VCaP (cell line): ENCODE data around the gene SMOC2.
A peak's percentile ranks its signal among the peaks of the same experiment; 100 is the strongest.

Experiments used
- H3K27ac ChIP-seq: fragments of 450-650 bp; 2 replicates; pipeline ENCODE4 v1.5.1; 2017
- TF ChIP-seq, protein P1 (sequence below): fragments of 450-650 bp; conservative IDR thresholded peaks from 2 replicates; pipeline ENCODE4 v1.5.1; 2017; ENCODE audit warnings: mild to moderate bottlenecking, moderate library complexity

SMOC2 gene, protein sequence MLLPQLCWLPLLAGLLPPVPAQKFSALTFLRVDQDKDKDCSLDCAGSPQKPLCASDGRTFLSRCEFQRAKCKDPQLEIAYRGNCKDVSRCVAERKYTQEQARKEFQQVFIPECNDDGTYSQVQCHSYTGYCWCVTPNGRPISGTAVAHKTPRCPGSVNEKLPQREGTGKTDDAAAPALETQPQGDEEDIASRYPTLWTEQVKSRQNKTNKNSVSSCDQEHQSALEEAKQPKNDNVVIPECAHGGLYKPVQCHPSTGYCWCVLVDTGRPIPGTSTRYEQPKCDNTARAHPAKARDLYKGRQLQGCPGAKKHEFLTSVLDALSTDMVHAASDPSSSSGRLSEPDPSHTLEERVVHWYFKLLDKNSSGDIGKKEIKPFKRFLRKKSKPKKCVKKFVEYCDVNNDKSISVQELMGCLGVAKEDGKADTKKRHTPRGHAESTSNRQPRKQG

DNA sequence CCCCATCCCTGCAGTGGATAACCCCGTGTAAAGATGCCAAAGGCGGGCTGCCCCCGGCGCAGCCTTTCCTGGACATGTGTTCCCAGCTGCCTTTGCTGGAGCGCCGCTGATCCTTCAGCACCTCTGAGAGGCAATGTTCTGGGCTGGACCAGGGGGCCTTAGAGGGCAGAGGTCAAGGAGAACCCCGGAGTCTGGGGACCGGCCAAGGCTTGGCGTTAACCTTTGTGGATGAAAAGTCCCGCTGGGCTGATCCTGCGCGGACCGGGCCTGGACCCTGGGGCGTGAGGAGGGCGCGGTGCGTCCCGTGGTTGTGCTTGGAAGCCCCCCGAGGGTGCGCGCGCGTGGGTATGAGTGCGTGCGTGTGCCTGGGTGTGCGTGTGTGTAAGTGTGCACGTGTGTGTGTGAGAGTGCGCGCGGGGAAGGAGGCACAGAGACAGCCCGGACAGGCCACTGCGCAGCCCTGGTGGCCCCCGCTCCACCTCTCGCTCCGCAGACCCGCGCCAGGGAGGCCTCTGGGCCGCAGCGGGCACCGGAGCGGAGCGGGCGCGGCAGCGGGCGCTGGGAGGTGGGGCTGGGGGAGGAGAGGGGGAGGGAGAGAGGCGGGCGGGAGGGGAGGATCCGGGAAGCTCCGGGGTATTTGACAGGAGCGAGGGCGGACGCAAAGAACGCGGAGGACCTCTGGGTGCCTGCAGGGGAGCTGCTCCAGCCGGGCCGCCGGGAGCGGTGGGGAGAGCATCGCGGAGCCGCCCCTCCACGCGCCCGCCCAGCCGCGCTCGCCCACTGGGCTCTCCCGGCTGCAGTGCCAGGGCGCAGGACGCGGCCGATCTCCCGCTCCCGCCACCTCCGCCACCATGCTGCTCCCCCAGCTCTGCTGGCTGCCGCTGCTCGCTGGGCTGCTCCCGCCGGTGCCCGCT is at the start of gene SMOC2:
SMOC2 (plus strand) TSS at position 665 of the 914 bp plus-strand sequence; CDS start at position 852, 187 bp downstream.
- TF ChIP-seq, protein P1, sequence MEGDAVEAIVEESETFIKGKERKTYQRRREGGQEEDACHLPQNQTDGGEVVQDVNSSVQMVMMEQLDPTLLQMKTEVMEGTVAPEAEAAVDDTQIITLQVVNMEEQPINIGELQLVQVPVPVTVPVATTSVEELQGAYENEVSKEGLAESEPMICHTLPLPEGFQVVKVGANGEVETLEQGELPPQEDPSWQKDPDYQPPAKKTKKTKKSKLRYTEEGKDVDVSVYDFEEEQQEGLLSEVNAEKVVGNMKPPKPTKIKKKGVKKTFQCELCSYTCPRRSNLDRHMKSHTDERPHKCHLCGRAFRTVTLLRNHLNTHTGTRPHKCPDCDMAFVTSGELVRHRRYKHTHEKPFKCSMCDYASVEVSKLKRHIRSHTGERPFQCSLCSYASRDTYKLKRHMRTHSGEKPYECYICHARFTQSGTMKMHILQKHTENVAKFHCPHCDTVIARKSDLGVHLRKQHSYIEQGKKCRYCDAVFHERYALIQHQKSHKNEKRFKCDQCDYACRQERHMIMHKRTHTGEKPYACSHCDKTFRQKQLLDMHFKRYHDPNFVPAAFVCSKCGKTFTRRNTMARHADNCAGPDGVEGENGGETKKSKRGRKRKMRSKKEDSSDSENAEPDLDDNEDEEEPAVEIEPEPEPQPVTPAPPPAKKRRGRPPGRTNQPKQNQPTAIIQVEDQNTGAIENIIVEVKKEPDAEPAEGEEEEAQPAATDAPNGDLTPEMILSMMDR = 0 out of 2 replicates have a peak, but pooled peaks have one; percentile 20
- H3K27ac ChIP-seq = peak within 1 kb of the TSS; percentile 65

GRCh38 chr6:168393126-168393870 is 47.7 kb upstream of the SMOC2 start:
- TF ChIP-seq, protein P1 = no peak

GRCh38 chr6:168394606-168395005 is 46.4 kb upstream of the SMOC2 start:
- no peak overlapping the region for H3K27ac ChIP-seq
- TF ChIP-seq, protein P1 = no peak

More at GRCh38 chr6:168393126-168393870, 47.7 kb upstream of the SMOC2 start:
- no peak overlapping the region for H3K27ac ChIP-seq

DNA sequence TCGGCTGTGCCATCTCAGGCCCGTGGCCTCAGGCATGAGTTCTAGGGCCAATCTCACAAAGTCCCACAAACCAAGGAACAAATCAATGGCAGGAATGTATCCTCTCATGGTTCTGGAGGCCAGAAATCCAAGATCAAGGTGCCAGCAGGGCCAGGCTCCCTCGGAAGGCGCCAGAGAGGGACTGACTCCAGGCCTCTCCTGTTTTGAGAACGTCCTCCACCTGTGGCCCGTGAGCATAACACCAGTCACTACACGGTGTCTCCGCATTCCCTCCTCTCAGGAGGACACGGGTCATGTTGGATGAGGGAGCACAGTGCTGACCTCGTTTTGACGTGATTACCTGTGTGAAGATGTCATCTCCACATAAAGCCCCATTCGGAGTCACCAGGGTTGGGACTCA is 45.0 kb upstream of the SMOC2 start:
- peak overlapping the region; percentile 45 for H3K27ac ChIP-seq
- TF ChIP-seq, protein P1 = no peak

DNA sequence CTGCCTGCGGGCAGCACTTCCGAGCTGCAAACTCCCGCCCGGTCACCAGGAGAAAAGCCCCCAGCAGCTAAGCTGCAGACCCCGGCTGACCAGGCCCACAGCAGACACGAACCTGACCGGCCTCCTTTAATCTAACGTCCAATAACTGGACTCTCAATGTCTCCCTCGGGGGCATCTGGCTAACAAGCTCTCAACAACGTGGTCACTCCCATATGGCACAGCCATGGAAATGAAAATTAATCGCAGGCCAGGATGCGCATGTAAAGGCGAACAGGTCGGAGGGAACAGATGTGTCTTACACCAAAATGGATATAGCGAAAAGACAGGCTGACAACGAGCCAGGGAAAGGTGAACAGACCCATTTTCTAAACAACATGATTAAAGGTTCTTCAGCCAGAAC is 44.4 kb upstream of the SMOC2 start:
- TF ChIP-seq, protein P1 = no peak
- peak overlapping the region; percentile 45 for H3K27ac ChIP-seq

DNA sequence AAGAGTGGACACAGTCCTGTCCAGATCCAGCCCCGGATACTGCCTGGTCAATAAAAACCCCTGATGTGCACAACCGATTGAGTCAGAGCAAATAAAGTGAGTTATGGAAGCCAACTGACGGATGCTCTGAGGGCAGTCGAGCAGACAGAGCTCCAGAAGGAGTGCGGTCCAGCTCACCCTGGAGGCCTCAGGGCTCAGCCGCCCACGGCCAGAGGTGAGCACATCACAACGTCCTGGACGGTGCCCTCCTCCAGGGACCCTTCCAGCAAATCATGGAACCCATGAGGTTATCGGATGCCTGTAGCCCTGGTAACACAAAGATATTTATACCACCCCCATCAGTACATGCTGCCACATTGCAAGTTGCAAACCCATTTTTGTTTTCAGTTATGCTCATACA is 44.0 kb upstream of the SMOC2 start:
- TF ChIP-seq, protein P1 = no peak
- peak overlapping the region; percentile 45 for H3K27ac ChIP-seq
